T-cell (primary cell): Measurements from ENCODE around the gene GTF2E1. TPM values are rescaled to one million over a fixed set of nuclear protein-coding genes. Genes with fewer than 3 reads are reported as not detected.

Experiments used
- ATAC-seq, 4 experiments: fragments of 200-7000 bp in 3 of 4; fragments of 150-1000 bp in 1 of 4; cut with Tn5 transposase; replicated peaks in 1 of 4; 1 replicate in 3 of 4; 2 replicates in 1 of 4; pipeline ENCODE4 v1.10.0; 2021; ENCODE audit warnings: moderate library complexity in 3 of 4, mild to moderate bottlenecking in 2 of 4, moderate number of reproducible peaks in 1 of 4
- CTCF ChIA-PET, 2 donors: fragments of 300-600 bp; sonication (Branson Sonifier 250); formaldehyde crosslinking; loops; one replicate each; lab custom pipeline; 2022; ENCODE audit warnings: antibody characterized with exemption in 2 of 2; lab: Charles Lee
- POLR2A ChIA-PET, 2 donors: fragments of 300-600 bp; sonication (Branson Sonifier 250); formaldehyde crosslinking; loops; one replicate each; lab custom pipeline; 2022; ENCODE audit warnings: antibody characterized with exemption in 2 of 2; lab: Charles Lee
- DNase-seq, 35 experiments: peaks; one replicate each; pipeline versions ENCODE4 v3.0.0 to v3.0.0-alpha.2; 2013 to 2023
- H3K27ac ChIP-seq: one replicate; pipeline ENCODE4 v1.5.1; 2013; ENCODE audit warnings: low read length
- H3K27me3 ChIP-seq, 2 experiments: replicated peaks in 1 of 2; 1 replicate in 1 of 2; 2 replicates in 1 of 2; pipeline versions ENCODE4 v1.6.1 to v1.7.0; 2013; ENCODE audit warnings: low read length in 1 of 2, mixed read lengths in 1 of 2; ENCODE audit not compliant: control insufficient read depth in 2 of 2, insufficient read depth in 2 of 2; ENCODE audit errors: extremely low read depth in 1 of 2
- H3K36me3 ChIP-seq, 2 donors: 1 replicate in 1 of 2; 2 replicates in 1 of 2; pipeline versions ENCODE4 v1.6.1 to v1.7.0; 2013; ENCODE audit warnings: low read length in 1 of 2; ENCODE audit not compliant: control insufficient read depth in 2 of 2, insufficient read depth in 1 of 2; ENCODE audit errors: extremely low read depth in 1 of 2
- H3K4me1 ChIP-seq, 2 experiments: 1 replicate in 1 of 2; 2 replicates in 1 of 2; pipeline versions ENCODE4 v1.6.1 to v1.7.0; 2013; ENCODE audit warnings: low read length in 2 of 2, mixed read lengths in 1 of 2; ENCODE audit not compliant: insufficient read depth in 2 of 2, control insufficient read depth in 1 of 2; ENCODE audit errors: extremely low read depth in 1 of 2
- H3K4me3 ChIP-seq, 2 donors: 1 replicate in 1 of 2; 2 replicates in 1 of 2; pipeline versions ENCODE4 v1.5.1 to v1.7.0; 2013; ENCODE audit warnings: mild to moderate bottlenecking in 2 of 2, low read length in 1 of 2, moderate library complexity in 1 of 2; ENCODE audit not compliant: control insufficient read depth in 1 of 2; ENCODE audit errors: extremely low read depth in 1 of 2
- H3K9me3 ChIP-seq: 2 replicates; pipeline ENCODE4 v1.7.0; 2013
- H3K27ac Mint-ChIP-seq, 2 donors: one replicate each; pipeline ENCODE4 v1.8.0; 2020 to 2021; ENCODE audit warnings: mild to moderate bottlenecking in 2 of 2, mixed read lengths in 2 of 2
- H3K27me3 Mint-ChIP-seq, 2 donors: one replicate each; pipeline ENCODE4 v1.8.0; 2021 to 2022; ENCODE audit warnings: mixed read lengths in 2 of 2
- H3K36me3 Mint-ChIP-seq: one replicate; pipeline ENCODE4 v1.8.0; 2021; ENCODE audit warnings: mixed read lengths
- H3K4me1 Mint-ChIP-seq, 3 donors: one replicate each; pipeline ENCODE4 v1.8.0; 2020 to 2022; ENCODE audit warnings: mixed read lengths in 3 of 3, mild to moderate bottlenecking in 1 of 3
- H3K4me3 Mint-ChIP-seq, 3 donors: one replicate each; pipeline ENCODE4 v1.8.0; 2020 to 2022; ENCODE audit warnings: mild to moderate bottlenecking in 3 of 3, mixed read lengths in 3 of 3, moderate library complexity in 3 of 3
- H3K9me3 Mint-ChIP-seq, 3 donors: one replicate each; pipeline ENCODE4 v1.8.0; 2020 to 2022; ENCODE audit warnings: mixed read lengths in 3 of 3
- WGBS: methylation state at CpG from one replicate; pipeline ENCODE4 v1.1.5; 2013; ENCODE audit warnings: missing lambda C conversion rate; ENCODE audit not compliant: insufficient coverage; 5-methylcytosine and 5-hydroxymethylcytosine counted together
- total RNA-seq, 35 experiments: library from RNA in 6 of 35; stranded (reverse) in 6 of 35; fragments of 120-200 nt in 1 of 35; gene quantifications; one replicate each; pipeline versions ENCODE4 v1.2.1 to v1.2.4 and lab custom pipeline; 2013 to 2026

The GTF2E1 gene
- total RNA-seq, 5 donors from 2014 or later (not counting 1 experiment from before 2014, with no cell fraction given), result 13.3 to 28.5 (median 26.0) TPM

GRCh38 chr3:120831066-120831465 is 88.5 kb downstream of the GTF2E1 start:
- 94% methylated on average over 3 of the region's 4 CpGs for WGBS
- ChIA-PET CTCF (no interaction called here), POLR2A (interaction anchor here in 1 of 2 donors (0.7 kb wide), 1 partner anchor 17 kb away, joined by 3 read pairs; no protein-coding TSS in a partner anchor)
- no peak overlapping the region for H3K27ac ChIP-seq
- DNase-seq (no peak), ATAC-seq (no peak)
- H3K4me1 ChIP-seq, result no peaks in the 10 kb centered on the region
- H3K4me3 Mint-ChIP-seq, result no peak overlapping the region
- peaks cover 0 to 5% of the 10 kb centered on the region in 2 experiments for H3K27me3 ChIP-seq
- no peaks in the 10 kb centered on the region for H3K9me3 ChIP-seq
- H3K36me3 ChIP-seq, result no peaks in the 10 kb centered on the region
- H3K27me3 Mint-ChIP-seq, result peaks cover 7 to 10% of the 10 kb centered on the region in 2 donors
- no peaks in the 10 kb centered on the region for H3K9me3 Mint-ChIP-seq
- H3K27ac Mint-ChIP-seq, result no peak overlapping the region
- no peak overlapping the region for H3K4me3 ChIP-seq
- no peaks in the 10 kb centered on the region for H3K4me1 Mint-ChIP-seq
- H3K36me3 Mint-ChIP-seq, result no peaks in the 10 kb centered on the region

Other genes starting within 250 kb of the GTF2E1 start
- gene NDUFB4, start 146.4 kb upstream of the GTF2E1 start, total RNA-seq, result 10 to 100 TPM; 59.3 to 79.6 (median 73.6) TPM
- gene HGD, start 60.5 kb upstream of the GTF2E1 start, total RNA-seq, result 1 to 10 TPM; 1.5 to 4.1 (median 2.6) TPM
- 10 to 100 TPM; 14.7 to 31.8 (median 25.0) TPM for gene RABL3, start 228 bp upstream of the GTF2E1 start, total RNA-seq
- not detected for gene STXBP5L, start 165.5 kb downstream of the GTF2E1 start, total RNA-seq